Activated CD4-positive, CD25-positive, alpha-beta regulatory T cell treated with anti-CD3 and anti-CD28 coated beads, Interleukin-2, amount 50 U/mL, for 72 hours (primary cell): ENCODE data around the gene MYLK3.

Experiments
- DNase-seq: peaks from one replicate; pipeline ENCODE4 v3.0.0; 2021

MYLK3 gene

DNA sequence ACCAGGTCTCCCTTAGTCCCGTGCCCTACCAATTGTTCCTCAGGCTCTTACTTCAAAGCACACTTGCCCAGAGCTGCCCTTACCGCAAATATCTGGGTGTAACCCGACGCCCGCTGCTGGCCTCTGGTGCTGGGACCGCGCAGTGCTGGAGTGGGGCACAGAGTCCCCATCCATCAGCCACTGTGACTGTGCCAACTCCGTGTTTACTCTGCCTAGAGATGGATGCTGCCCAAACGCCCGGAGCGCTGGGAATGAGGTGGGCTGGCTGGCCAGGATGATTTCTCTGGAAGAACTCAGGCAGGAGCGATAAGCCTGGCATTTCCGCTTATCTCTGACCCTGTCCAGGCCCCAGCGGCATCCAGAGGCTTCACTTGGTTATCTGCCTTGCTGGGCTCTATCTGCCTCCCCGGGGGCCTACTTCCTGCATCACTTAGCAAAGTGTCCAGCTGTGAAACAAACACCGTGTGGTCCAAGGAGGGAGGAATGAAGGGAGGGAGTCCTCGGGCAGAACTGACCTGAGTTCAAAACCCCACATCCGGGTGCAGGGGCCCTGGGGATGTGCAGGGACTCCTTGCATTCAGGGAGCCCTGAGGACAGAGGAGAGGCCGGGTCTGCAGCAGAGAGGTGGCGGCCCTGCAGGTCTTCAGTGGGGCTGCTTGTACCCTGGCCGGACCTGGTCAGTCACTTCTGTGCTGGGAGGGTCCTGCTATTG lies 9.4 kb upstream of the MYLK3 start:
- DNase-seq: no peak

DNA sequence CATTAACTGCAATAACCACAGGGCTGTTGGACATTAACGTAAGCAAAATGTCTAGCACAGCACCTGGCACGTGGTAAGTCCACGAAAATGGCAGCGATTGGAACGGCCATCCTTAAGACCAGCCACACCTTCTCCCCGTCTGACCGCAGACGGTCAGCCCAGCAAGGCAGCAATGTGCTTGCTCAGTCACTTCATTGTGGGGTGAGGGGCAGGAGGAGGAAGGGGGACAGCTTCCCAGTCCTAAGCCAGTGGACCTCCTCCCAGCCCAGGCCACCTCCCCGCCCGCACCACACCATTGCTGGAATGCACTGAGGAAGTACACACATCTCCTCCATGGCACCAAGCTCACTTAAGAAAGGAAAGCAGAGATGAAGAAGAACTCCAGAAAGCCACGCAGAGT lies 8.6 kb upstream of the MYLK3 start:
- no peak for DNase-seq

DNA sequence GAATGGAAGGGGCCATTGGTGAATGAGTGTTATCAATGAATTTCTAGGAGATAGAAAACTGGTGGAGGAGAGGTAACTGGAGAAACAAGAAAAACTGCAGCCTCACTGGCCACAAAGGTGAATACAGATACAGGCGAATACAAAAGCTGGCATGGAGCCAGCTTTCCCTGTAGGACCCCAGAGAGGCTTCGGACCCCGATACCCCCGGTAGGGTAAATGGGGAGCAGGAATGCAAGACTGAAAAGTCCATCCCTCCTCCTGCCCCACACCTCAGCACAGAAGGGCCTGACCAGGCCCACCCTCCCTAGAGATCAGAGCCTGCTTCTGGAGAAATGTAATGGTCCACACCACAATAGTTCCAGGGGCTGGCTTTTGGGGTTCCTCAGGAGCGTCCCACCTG lies 4.9 kb upstream of the MYLK3 start:
- DNase-seq: no peak

DNA sequence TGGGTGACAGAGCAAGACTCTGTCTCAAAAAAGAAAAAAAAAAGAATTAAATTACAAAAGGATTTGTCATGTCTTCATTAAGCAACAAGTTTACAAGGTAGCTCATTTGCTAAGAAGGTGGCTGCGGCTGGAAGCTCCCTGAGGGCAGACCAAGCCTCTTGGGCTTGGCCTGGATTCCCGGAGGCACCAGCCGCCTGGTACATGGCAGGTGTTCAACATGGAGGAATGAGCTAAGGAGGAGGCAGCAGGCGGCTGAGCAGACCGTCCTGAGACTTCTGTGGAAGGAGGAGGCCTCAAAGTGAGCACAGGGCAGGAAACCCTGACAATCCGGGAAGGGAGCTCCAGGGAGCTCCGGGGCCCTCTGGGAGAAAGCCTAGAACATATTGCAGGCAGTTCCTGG lies 3.2 kb upstream of the MYLK3 start:
- no peak for DNase-seq

DNA sequence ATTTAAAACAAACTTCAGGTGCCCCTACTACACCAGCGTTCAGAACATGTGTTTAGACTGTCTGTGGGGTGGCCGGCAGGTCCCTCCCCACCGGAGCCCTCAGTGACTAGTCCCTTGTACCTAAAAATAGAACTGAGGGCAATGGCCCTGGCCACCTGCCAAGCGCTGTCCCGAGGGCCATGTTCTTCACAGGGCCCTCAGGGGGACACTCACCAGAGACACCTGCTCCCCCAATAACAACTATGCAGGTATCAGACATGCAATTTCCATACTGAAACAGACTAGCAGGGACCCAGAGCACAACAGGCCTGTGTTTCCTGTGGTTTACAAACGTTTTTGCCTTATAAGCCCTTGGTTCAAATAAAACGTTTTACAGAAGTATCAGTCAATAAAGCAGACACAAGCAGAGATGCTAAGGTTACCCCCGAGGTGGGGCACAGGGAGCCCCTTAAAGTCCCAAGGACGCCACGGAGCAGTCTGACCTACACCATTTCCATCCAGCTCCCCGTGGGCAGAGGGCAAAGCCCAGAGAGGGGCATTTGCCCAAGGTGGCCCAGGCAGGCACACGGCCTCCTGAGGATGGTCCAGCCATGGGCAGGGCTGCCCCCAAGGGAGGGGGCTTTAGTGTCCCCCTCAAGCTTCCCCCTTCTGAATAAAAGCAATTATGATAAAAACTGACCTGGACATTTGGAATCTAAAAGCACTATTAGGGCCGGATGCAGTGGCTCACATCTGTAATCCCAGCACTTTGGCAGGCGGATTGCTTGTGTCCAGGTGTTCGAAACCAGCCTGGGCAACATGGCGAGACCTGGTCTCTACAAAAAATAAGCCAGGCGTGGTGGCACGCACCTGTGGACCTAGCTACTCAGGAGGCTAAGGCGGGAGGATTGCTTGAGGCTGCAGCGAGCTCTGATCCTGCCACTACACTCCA lies 896 bp upstream of the MYLK3 start:
- DNase-seq: no peak

DNA sequence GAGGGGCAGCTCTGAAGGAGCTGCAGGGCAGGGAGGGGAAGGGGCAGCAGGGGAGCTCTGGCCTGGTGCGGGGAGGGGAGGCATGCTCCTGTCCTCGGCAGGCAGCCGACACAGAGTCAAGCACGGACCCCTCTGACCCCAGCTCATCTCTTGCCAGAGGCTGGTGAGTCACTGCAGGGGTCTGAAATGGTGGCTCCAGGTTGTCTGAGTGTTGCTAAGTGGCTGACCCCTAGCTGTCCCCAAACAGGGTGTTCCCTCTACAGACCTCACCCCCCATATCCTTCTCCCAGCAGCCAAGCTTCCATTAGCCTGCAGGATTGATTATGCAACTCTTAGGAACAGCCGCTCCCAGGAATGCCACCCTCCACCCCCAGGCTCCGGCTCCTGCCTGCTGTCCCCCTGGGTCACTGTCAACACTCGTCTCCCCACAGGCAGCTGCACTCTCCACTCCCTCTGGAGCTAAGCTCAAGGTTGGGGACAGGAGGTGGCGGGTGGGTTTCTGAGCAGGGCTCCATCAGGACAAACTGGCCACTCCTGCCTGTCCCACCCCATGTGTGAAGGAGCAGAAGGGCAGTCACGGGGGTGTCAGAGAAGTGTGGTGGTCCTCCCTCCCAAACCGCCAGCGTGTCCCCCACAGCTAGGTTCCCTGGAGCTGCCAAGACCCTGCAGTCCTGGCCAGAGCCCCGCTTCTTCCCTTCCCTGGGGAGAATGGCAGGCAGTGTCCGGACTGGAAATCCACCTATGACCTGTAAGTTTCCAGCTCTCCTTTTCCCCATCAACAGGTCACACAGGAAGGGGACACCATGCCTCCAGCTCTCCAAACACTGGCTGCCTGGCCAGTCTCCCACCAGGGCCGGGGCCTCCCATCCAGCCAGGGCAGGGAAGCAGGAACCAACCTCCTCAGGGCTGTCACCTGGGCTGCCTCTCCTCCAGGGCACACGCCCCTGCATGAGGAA lies 1.0 kb downstream of the MYLK3 start:
- no peak for DNase-seq

DNA sequence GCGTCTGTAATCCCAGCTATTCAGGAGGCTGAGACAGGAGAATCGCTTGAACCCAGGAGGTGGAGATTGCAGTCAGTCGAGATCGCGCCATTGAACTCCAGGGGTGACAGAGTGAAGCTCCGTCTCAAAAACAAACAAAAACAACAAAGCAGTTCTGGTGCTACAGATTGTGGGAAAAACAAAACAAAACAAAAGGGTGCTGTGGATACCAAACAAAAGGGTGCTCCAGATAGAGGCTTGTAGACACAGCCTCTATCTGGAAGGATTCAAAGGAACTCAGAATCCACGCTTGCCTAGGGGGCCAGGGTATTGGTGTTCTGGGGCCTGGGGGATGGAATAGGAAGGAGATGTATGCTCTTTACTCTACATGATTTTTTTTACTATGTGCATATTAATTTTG lies 2.5 kb downstream of the MYLK3 start:
- no peak for DNase-seq

DNA sequence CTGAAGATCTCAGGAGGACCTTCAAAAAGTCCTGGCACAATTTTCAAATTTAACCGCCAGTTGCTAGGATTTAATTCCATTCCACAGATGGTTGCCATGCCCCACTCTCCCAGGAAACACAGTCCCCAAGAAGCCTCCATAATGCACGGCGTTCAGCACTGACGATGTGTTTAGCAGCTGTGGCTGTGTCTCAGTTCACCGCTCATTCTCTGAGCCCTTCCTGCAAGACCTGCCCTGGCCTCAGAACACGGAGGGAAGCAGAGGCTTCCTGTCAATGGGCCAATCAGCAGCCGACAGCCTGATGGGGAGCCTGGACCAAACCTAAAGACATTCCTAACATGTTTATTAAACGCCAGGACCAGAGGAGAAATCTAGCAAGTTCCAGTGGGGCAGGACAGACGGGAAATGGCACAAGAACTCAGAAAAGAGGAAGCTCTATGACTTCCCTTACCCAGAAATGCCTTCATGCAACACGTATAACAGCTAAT lies 4.9 kb downstream of the MYLK3 start:
- no peak for DNase-seq

DNA sequence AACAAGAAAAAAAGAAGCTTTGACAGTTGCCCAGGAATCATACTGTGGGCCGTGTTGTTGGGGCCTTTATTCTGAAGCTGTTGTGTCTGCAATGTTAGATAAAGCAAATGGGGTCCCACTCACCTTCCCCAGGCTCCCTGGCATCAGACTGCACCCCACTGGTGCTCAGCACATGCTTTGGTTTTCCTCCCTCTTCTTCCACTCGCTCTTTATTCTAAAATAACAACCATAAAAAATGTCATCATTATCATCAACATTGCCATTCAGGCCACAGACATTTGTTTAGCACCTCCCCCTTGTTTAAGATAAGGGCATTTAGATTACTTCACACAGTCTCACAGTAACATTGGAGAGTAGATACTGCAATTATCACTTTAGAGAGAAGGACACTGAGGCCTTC lies 8.2 kb downstream of the MYLK3 start:
- DNase-seq: no peak

DNA sequence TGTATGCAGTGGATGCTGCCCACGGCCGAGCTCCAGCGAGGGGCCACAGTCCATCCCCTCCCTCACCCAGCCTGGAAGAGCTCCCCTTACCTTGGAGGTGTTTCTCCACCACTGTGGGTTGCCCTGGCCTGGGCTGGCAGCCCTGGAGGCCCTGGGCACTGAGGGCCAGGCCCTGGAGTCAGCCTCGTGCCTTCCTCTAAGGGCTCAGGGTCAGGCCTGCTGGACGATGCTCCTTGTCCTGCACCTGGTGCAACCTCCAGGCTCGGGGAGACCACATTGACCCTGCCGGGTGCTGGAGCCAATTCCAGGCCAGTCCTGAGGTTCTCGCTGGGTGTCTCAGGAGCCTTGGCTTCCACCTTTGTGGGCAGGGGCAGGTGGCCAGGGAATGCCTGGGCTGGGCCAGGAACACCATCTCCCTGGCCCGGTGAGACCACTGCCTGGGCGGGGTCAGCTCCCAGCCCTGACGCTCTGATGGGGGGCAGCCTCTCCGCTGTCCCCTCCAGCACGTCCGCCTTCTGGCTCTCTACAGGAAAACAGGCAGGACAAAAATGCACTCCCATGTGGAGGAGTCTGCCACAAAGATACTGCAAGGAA lies 10.4 kb downstream of the MYLK3 start:
- no peak for DNase-seq

DNA sequence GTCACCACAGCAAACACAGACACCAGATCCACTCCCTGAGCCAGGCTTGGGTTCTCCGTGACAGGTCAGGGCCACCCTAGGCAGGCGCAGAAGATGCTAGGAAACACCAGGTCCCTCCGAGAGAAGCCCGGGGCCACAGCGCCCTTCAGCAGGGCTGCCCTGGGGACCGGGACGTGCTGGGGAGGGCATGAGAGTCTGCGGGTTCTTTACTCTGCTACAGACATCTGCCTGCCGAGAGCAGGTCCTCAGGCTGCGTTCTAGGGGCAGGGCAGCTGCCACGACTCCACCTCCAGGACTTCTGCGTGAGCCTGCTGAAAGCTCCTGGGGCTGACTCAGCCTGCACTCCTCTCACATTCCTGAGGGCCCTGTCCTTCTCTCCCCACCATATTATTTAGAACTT lies 11.4 kb downstream of the MYLK3 start:
- no peak for DNase-seq

DNA sequence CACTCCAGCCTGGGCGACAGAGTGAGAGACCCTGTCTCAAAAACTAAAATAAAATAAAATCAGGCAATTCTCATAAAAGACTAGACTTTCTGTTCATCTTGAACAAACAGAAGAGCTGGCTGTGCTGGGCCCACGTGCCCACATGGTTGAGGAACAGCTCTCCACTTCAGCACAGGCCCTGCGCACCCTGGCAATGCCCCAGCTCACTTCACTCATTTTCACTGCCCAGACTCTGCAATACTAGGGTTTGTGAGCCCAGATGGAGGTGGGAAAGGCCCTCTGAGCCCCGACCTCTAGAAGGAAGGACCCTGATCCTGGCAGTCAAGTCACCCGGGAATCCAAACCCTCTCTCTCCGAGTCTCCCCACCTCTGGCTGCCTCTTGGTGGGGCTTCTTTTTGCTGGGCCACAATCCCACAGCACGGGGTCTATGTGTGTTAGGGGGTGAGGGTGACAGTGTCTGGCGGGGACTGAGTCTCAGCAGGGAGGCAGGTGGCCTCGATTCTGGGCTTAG lies 14.8 kb downstream of the MYLK3 start:
- no peak for DNase-seq

DNA sequence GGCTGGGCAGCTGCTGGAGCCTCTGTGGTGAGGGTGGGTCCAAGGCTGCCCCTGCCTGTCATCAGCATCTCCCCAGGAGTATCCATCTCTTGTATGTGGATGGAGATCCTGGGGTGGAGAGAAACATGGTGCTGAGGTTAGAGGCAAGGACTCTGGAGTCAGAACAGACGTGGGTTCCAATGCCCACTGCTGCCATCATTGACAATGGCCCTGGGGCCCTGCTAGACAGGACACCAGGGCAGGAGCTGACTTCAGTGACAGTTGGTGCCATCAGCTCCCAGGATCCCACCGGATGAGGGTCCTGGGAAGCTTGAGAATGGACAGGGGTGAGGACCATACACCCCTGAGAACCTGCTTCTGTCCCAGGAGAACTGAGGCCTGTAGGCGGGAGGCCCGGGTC lies 15.6 kb downstream of the MYLK3 start:
- DNase-seq: no peak

DNA sequence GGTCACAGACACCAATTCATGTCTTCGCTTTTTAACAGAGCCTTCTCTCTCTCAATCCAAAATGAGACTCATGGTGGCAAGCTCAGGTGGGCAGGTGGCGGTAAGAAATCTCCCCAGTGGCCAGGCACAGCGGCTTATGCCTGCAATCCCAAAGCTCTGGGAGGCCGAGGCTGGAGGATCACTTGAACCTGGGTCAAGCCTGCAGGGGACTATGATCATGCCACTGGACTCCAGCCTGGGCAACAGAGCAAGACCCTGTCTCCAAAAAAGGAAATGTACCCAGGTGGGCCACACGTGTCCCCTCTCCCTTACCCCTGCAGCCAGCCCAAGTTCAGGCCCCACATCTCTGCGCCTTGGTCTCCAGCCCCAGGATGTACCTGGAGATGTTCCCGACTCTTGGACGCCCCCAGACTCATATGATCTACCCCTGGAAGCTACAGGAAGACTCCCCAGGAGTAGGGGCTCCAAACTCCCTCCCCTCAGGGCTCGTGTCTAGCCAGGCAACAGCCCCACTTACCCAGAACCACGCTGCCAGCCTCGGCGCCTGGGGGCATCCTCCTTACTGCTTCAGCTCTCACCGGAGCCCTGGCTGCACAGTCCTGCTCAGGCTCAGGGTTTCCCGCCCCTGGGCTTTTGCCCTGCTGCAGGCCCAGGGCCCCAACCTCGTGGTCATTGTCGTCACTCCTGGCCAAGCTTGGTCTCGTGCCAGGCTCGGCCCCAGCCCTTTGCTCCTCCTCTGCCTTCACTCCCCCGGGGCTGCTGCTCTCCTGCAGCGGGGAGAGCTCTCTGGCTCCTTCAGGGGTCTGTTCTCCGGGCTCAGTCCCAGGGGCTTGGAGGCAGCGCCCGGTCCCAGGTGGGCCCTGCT lies 16.2 kb downstream of the MYLK3 start:
- no peak for DNase-seq

DNA sequence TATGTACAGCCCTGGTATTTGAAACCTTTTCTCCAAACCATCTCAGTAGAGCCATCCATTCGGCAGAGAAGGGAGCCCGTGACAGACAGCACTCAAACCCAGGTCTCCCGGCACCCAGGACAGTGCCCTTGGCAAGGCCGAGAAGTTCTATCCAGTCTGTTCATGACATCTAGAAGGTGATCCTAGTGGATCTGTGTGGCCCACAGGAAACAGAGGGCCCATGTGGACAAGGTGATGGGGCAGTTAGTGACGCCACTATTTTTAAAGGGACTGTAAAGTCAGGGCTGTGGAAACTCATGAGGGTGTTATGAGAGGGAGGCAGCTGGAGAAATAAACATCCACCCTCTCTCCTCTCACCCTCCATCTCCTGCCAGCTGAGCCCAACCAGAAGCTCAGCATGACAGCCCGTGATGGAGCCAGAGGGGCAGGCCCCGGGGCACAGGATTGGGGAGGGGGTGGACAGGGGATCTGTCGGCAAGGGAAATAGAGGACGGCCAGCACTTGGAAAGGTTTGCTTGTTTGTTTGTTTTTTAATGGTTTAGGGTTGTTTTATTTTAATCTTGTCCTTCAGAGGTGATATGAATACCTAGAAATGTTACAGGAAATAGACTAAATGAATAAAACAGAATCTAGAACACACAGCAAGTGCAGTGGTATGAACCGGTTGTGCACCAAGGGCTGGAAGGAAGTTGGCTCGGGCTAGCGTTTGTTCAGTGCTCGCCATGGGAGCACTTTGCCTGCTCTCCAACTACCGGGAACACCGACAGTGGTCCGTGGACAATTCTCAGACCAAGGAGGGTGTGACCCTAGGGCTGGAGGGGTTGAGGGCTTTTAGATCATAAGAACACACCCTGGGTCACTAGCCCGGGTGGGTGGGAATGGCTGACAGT lies 17.1 kb downstream of the MYLK3 start:
- no peak for DNase-seq

DNA sequence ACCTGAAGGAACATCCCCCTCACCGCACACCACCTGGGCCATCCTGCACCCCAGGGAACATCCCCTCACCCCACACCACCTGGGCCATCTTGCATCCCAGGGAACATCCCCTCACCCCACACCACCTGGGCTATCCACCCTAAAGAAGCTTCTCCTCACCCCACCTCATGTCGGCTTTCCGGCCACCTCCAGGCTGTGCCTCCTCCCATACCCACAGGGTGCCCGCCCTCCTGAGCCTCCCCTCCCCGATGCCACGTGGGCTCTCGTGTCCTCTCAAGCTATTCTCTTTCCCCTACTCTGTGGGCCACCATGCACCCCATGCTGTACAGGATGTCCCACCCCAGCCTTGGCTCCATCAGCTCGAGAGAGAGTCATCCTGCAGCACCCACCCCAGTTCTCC lies 18.0 kb downstream of the MYLK3 start:
- DNase-seq: no peak

DNA sequence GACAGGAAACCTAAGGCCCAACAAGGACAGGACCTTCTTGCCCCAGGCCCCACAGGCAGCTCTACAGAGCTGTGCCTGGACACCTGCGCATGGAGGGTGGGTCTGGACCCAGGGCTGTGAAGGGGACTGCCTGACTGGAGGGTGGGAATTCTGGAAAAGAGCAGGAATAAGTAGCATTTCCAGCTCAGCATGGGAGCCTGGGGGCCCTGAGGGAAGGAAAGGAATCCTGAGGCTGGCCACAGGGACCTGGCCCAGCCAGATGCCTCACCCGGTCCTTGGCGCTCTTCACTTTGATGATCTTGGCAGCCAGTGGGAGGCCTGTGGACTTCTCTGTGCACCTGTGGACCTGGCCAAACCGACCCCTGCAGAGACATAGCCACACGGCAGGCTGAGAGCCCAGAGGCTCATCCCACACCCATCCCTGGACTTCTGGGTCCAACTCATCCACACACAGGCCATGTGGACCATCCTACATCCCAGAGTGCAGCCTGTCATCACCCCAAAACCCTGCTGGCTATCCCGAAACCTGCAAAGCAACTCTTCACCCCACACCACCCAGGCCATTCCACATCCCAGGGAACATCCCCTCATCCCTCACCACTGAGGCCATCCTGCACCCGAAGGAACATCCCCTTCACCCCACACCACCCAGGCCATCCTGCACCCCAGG lies 18.7 kb downstream of the MYLK3 start:
- DNase-seq: no peak

DNA sequence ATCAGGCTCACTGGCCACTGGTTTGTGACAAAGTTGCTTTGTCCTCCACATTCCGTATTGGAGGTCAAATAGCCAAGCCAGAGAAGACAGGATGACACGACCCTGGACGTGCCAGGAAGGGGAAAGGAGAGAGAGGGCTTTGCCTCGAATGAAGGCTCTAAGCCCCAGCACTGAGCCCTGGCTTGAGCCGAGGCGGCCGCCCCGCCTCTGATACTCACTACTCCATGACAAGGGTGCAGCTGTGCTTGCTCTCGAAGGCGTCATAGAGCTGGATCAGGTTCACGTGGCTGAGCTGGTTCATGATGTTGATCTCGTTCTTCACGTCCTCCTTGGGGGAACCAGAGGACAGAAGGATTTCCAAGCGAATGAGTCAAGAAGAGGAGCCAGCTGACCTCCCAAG lies 19.3 kb downstream of the MYLK3 start:
- DNase-seq: no peak

DNA sequence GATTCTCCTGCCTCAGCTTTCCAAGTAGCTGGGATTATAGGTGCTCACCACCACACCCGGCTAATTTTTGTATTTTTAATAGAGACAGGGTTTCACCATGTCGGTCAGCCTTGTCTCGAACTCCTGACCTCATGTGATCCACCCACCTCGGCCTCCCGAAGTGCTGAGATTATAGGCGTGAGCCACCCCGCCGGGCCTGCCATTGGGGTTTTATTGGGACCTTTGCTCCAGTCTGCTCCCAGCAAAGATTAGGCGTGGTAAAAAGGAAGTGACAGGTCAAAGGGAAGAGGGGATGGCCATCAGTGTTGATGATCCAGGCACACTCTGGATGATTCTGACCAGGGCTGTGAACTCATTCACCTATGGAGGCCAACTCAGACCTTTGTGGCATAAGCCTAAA lies 20.5 kb downstream of the MYLK3 start:
- DNase-seq: no peak

DNA sequence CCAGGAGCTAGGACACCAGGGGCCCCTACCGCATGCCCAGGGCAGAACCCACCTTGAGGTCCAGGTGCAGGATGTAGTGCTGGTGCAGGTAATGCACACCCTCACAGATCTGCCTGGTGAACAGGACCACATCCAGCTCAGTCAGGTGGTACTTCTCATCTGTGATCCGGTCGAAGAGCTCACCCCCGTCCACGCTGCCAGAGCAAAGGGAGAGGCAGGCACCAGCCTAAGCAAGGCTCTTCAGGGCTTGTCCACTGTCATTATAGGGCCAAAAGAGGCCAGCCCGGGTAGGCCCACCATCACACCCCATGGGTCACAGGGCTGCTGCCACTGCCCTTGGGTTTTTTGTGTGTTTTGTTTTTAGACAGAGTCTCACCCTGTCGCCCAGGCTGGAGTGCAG lies 21.0 kb downstream of the MYLK3 start:
- no peak for DNase-seq
